ENCODE measurements around the gene CMTM2.
"Not testable (repeated sequence)": the region's sequence is repeated elsewhere in the genome, so short reads cannot be mapped to it uniquely, and the experiment has no call there.

CMTM2 gene

GRCh38 chr16:66605979-66606751 is 26.9 kb downstream of the CMTM2 start:
- DNase-seq (ENCODE audit: low spot score), result no peak

- peak; percentile 84 for DNase-seq (ENCODE audit: low spot score)
Observed at GRCh38 chr16:66608241-66609138, 29.2 kb downstream of the CMTM2 start.

GRCh38 chr16:66609139-66609510 is 29.9 kb downstream of the CMTM2 start:
- no peak for DNase-seq (ENCODE audit: low spot score)

GRCh38 chr16:66610111-66610820 is 31.0 kb downstream of the CMTM2 start:
- no peak for DNase-seq (ENCODE audit: low spot score)

- DNase-seq (ENCODE audit: low spot score), result not testable (repeated sequence)
Observed at GRCh38 chr16:66611911-66612310, 32.6 kb downstream of the CMTM2 start.

GRCh38 chr16:66612422-66612821 is 33.2 kb downstream of the CMTM2 start:
- DNase-seq (ENCODE audit: low spot score), result no peak

- DNase-seq (ENCODE audit: low spot score), result no peak
Observed at GRCh38 chr16:66614161-66614802, 35.0 kb downstream of the CMTM2 start.

- no peak for DNase-seq (ENCODE audit: low spot score)
Observed at GRCh38 chr16:66616169-66616568, 36.9 kb downstream of the CMTM2 start.

- DNase-seq (ENCODE audit: low spot score), result no peak
Observed at GRCh38 chr16:66616592-66616991, 37.3 kb downstream of the CMTM2 start.

GRCh38 chr16:66617010-66617434 is 37.8 kb downstream of the CMTM2 start:
- DNase-seq (ENCODE audit: low spot score), result no peak

GRCh38 chr16:66617728-66618127 is 38.5 kb downstream of the CMTM2 start:
- DNase-seq (ENCODE audit: low spot score), result no peak

- DNase-seq (ENCODE audit: low spot score), result no peak
Observed at GRCh38 chr16:66618588-66619375, 39.5 kb downstream of the CMTM2 start.

- DNase-seq (ENCODE audit: low spot score), result no peak
Observed at GRCh38 chr16:66619534-66620428, 40.5 kb downstream of the CMTM2 start.

GRCh38 chr16:66620429-66620795 is 41.1 kb downstream of the CMTM2 start:
- no peak for DNase-seq (ENCODE audit: low spot score)

- DNase-seq (ENCODE audit: low spot score), result no peak
Observed at GRCh38 chr16:66621973-66622372, 42.7 kb downstream of the CMTM2 start.

GRCh38 chr16:66622863-66623262 is 43.6 kb downstream of the CMTM2 start:
- no peak for DNase-seq (ENCODE audit: low spot score)

- no peak for DNase-seq (ENCODE audit: low spot score)
Observed at GRCh38 chr16:66623755-66624154, 44.5 kb downstream of the CMTM2 start.

- DNase-seq (ENCODE audit: low spot score), result not testable (repeated sequence)
Observed at GRCh38 chr16:66627611-66628378, 48.5 kb downstream of the CMTM2 start.

GRCh38 chr16:66629856-66630255 is 50.6 kb downstream of the CMTM2 start:
- no peak for DNase-seq (ENCODE audit: low spot score)
